Measurements from ENCODE around the gene AFMID.

GRCh38 chr17:78256707-78257591 lies 69.8 kb downstream of the AFMID start:
- TF ChIP-seq EZH2 (IDR thresholded peaks at IDR 0.05; ENCODE audit: borderline replicate concordance, low read length) (no peak), CTCF (conservative IDR thresholded peaks at IDR 0.05 in 1 of 2, IDR thresholded peaks at IDR 0.05 in 1 of 2; ENCODE audit: extremely low read depth in 1 of 2, insufficient read depth in 1 of 2, low read depth in 1 of 2, low read length in 2 of 2) (no peak)
